Kidney tubule cell (primary cell): ENCODE data around the gene SELENOI.
"Not testable (repeated sequence)": the region's sequence is repeated elsewhere in the genome, so short reads cannot be mapped to it uniquely, and the experiment has no call there.

Experiments
- DNase-seq: peaks from one replicate; pipeline ENCODE4 v3.0.0-alpha.2; 2018; ENCODE audit warnings: low spot score

The SELENOI gene, protein sequence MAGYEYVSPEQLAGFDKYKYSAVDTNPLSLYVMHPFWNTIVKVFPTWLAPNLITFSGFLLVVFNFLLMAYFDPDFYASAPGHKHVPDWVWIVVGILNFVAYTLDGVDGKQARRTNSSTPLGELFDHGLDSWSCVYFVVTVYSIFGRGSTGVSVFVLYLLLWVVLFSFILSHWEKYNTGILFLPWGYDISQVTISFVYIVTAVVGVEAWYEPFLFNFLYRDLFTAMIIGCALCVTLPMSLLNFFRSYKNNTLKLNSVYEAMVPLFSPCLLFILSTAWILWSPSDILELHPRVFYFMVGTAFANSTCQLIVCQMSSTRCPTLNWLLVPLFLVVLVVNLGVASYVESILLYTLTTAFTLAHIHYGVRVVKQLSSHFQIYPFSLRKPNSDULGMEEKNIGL

GRCh38 chr2:26345545-26346453, at the start of gene SELENOI:
Gene SELENOI, plus strand, starts transcription at chr2:26346143. Its CDS starts 90 bp downstream, at chr2:26346233.
- DNase-seq: peak; percentile 99

DNA sequence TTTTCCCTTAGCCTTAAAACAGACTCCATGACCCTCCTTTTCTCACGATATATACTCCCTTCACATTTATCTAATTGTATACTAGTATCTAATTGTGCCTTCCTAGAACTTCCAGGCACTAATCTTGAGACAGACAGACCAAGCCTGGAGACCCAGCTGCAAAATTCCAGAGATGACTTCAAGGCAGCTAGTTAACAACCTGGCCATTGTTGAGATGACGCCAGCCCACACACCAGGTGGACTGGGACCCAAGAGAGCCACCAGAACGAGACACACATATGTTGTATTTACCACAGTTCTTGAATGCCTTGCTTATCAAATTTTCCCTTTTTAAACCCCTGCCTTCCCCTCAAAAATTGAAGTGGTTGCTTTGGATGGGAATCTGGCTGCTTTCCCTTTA, 48.9 kb upstream of the SELENOI start:
- DNase-seq: no peak

- DNase-seq: no peak
Measured at GRCh38 chr2:26298286-26298637, 47.7 kb upstream of the SELENOI start.

DNA sequence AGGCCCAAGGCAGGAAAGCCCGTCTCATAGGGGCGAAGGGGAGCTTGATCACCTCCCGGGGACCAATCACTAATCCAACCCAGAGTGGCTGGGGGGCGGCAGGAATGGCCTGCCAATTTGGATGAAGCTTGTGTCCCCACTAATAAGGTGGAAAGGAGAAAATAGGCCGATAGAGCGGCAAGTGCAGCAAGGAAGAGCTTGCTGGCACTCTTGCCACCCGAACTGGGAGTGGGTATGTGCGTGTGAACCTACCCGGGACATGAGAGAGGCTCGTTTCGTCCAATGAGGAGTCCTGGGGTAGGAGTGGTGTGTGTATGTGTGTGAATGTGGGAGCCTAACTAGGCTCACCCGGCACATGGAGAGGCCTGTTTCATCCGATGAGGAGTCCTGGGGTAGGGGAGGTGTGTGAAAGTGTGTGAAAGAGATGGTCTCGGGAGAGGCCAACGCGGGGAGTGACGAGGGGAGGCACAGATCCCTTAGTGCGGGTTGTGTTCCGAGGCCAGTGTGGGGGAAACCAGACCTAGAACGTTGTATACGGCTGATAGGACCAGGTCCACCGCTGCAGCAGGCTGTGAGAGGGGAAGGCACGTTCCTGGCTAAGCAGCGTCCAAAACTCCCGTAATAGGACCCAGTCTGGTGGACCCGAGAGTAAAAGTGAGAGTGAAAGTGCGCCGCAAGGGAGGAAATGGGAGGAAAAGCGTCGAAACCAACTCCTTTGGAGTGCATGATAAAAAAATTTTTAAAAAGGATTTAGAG, 47.1 kb upstream of the SELENOI start:
- DNase-seq: peak; percentile 66

DNA sequence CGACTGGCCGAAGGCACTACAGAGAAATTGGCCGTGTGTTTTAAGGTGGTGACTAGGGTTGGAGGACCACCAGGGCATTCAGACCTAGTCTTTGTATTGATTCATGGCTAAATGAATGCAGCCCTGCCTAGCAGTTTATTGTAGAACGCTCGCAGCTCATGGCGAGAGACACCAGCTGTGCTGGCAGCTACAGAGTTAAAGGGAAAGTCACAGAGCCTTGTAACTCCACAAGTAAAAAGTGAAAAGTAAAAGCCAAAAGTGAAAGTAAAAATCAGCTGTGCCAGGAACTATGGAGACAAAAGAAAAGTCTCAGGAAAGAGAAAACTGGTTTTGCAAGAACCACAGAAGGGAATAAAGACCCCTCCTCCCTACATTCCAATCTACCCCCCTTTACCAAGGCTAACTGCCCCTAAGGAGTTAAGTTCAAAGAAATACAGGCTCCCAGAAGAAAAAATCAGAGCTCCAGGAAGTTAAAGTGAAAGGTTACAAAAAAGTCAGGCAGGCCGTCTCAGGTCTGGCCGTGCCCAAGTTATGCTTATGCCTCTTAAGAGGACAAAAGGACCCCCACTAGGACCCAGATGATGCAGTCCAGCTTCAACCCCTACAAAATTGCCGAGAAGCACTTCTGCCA, 46.4 kb upstream of the SELENOI start:
- peak; percentile 79 for DNase-seq

DNA sequence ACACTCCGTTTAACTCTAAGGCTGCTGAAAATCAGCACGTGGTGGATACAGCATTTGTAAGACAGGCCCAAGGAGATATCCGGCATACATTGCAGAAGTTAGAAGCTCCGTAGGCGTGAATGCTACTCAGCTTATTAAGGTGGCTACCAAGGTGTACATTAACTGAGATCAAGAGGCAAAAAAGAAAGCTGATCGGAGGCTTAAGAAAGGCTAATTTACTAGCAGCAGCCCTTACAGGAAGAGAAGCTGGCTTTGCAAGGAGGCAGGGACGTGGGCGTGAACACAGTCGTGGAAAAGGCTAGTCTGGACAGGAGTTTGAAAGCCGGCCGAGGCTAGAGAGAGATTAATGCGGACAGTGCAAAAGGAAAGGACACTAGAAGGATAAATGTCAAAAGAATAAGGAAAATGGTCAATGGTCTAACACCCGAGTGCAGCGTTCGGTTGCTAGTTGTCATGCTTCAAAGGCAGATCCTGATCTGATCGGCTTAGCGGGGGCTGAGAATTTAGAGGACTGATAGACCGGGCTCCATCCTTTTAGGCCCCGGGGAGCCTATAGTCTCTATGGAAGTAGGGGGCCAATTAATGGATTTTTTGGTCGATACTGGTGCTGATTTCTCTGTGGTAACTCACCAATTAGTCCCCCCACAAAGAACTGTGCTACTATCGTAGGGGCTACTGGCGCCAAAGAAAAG, 45.6 kb upstream of the SELENOI start:
- DNase-seq: peak; percentile 51

DNA sequence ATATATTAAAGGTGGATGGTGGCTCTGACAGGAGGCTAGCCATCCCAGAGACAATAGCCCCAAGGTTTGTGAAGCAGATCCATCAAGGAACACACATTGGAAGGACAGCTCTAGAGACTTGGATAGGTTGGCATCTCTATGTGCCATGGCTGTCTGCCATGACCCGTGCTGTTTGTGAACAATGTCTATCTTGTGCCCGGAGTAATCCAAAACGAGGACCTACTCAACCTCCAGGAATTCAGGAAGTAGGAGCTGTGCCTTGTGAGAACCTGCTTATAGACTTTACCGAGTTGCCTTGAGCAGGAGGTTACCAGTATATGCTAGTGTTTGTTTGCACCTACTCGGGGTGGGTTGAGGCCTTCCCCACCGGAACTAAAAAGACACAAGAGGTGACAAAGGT, 43.1 kb upstream of the SELENOI start:
- peak; percentile 56 for DNase-seq

DNA sequence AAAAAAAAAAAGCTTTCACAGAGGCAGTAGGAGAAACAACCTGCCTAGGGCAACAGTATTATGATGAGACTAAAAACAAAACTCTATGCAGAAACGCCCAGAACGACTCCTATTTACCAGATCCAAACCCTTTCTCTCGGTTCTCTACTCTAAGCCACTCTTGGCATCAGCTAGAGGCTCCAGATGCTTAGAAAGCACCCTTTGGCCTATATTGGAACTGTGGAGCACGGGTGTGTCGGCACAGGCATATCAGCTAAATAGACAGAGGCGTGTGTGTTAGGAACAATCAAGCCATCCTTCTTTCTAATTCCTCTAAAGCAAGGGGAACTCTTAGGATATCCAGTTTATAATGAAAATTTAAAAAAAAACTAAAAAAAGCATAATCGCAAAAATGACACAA, 40.8 kb upstream of the SELENOI start:
- DNase-seq: not testable (repeated sequence)

GRCh38 chr2:26305540-26305939, 40.4 kb upstream of the SELENOI start:
- DNase-seq: no peak

GRCh38 chr2:26309921-26310320, 36.0 kb upstream of the SELENOI start:
- no peak for DNase-seq

DNA sequence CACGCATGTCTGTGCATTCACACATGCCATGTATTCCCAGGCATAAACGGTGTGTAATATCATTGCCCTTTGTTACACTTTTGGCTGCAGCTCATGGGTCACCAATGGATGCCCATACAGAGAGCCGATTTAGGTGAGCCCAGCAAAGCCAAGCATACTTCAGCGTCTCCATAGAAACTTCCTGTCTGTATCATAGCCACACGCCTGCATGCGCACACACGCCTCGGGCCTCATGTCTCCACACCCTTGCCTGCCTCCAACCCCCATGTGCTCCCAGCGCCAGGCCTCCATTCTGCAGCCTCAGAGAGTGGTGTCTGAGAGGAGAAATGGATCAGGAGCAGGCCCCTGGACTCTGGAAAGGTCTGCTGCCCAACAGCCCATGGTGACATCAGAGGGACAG, 33.5 kb upstream of the SELENOI start:
- no peak for DNase-seq

DNA sequence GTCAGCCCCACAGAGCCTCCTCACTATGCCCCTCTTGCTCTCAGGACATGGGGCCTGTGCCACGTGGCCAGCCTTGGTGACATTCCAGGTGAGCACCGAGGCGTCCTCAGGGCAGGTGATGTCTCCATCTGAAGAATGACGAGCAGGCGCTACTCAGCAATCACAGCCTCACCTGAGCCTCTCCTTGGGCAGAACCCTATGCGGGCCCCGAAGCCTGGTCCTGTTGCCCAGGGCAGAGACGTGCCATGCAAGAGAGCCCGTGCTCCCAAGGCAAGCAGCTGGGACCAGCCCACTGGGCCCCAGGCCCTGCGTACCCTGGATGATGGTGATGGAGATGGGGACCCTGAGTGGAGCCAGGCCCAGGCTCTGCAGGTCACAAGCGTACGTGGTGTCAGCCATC, 32.5 kb upstream of the SELENOI start:
- DNase-seq: no peak

- no peak for DNase-seq
Measured at GRCh38 chr2:26314243-26314642, 31.7 kb upstream of the SELENOI start.

DNA sequence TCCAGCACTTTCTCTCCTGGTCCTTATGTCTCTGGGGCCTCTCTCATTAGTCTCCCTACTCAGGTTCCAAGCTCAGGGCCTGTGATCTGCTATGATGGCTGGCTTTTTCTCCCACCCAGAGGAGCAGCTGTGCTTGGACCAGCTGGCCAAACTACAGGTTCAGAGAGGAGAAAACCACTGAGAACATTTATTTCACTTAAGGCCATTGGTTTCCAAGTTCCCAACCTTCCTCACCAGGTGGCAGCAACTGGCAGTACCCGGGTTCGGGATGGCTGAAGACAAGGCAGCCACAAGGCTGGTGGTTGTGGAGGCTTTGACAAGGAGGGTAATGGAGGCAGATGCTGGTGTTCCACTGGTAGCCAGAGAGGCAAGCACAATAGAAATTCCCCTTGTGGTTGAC, 29.9 kb upstream of the SELENOI start:
- DNase-seq: peak; percentile 26

DNA sequence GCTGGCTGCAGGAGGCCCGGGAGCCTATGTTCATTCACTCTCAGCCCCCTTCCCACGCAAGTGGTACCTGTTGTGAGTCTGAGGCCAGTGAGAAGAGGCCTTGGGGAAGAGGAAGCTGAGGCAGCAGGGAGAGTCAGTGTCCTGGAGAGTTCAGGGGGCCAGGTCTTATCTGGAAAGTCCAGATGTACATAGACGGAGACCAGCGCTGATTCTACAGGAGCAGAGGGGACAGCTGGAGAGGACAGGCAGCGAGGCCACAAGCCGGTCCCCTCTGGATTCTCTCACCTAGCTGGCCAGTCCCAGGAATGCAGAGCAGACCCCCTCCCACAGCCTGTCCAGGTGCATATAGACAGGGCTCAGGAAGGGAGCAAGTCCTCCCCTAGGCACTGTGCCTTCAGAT, 29.1 kb upstream of the SELENOI start:
- no peak for DNase-seq

GRCh38 chr2:26317377-26318105, 28.4 kb upstream of the SELENOI start:
- DNase-seq: no peak

DNA sequence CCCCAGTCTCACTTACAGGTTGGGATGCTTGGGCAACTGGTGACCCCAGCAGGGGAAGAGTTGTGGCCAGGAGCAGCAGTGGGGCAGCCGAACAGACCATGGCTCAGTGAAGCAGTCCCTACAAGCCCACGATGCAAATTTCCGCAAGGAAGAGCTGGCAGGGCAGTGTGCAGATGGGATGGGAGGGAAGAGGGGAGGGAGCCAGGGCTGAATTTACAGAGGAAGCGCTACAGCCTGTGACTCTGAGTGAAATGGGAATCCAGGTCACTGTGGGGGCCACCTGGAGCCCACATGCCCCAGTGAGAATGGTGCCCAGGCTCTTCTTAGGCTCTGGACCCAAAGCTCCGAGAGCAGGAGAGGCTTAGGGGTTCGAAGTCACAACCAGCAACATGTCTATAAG, 27.0 kb upstream of the SELENOI start:
- no peak for DNase-seq

- not testable (repeated sequence) for DNase-seq
Measured at GRCh38 chr2:26324479-26324878, 21.5 kb upstream of the SELENOI start.

GRCh38 chr2:26324903-26325302, 21.0 kb upstream of the SELENOI start:
- no peak for DNase-seq

DNA sequence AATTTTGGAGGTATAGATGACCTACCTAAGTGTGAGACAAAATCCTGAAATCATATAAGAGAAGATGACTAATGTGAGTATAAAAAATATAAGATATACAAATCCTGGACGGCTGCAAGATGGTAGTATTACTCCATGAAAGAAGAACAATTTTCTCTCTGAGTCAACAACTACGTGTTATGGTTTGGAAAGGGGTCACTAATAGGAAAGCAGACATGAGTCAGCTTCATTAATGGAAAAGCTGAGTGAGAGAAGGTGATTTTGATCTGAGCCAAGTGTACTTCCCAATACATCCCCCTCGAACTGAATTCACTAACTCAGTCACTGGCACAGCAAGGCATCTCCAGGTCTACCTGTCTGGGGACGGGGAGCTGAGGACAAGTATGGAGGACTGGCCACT, 20.1 kb upstream of the SELENOI start:
- peak; percentile 9 for DNase-seq

DNA sequence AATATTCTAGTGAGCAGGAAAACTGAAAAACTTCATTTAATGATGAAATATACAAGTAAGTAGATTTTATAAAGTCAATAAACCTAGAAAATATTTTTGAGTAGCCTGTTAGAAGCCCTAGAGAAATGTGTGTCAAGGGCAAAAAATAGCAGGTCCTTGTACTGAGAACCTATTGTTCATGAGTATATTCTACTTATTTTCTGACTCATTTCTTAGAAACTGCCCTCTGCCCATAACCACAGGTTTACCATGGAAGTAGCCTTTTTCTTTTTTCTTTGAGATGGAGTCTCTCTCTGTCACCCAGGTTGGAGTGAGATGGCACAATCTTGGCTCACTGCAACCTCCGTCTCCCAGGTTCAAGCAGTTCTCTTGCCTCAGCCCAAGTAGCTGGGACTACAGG, 19.4 kb upstream of the SELENOI start:
- DNase-seq: no peak
